ENCODE results near the gene FCF1.
"Not testable (repeated sequence)": the region's sequence is repeated elsewhere in the genome, so short reads cannot be mapped to it uniquely, and the experiment has no call there.

Gene FCF1

DNA sequence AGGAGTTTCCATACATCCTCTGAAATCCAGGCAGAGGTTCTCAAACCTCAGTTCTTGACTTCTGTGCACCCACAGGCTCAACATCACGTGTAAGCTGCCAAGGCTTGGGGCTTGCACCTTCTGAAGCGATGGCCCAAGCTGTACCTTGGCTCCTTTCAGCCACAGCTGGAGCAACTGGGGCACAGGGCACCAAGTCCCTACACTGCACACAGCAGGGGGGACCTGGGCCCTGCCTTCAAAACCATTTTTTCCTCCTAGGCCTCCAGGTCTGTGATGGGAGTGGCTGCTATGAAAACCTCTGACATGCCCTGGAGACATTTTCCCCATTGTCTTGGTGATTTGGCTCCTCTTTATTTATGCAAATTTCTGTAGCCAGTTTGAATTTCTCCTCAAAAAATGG lies 10.7 kb upstream of the FCF1 start:
- no peak for DNase-seq

DNA sequence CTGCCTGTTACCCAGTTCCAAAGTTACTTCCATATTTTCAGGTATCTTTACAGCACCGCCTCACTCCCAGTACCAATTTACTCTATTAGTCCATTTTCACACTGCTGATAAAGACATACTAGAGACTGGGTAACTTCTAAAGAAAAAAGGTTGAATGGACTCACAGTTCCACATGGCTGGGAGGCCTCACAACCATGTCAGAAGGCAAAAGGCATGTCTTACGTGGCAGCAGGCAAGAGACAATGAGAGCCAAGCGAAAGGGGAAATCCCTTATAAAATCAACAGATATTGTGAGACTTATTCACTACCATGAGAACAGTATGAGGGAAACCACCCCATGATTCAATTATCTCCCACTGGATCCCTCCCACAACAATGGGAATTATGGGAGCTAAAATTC lies 9.9 kb upstream of the FCF1 start:
- DNase-seq: no peak

DNA sequence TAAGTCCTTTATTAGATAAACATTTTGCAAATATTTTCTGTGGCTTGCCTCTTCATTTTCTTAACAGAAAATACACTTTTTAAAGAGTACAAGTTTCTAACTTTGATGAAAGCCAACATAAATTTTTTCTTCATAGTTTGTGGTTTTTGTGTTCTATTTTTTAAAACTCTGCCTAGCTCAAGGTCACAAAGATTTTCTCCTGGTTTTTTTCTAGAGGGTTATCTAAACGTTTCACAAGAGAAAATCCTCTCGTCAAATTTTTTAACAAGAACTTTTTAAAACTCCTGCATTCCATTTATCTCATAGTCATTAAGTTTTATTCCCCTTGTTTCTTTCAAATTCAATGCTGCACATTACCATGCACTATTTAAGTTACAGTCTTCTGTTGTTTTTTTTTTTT lies 8.3 kb upstream of the FCF1 start:
- no peak for DNase-seq

DNA sequence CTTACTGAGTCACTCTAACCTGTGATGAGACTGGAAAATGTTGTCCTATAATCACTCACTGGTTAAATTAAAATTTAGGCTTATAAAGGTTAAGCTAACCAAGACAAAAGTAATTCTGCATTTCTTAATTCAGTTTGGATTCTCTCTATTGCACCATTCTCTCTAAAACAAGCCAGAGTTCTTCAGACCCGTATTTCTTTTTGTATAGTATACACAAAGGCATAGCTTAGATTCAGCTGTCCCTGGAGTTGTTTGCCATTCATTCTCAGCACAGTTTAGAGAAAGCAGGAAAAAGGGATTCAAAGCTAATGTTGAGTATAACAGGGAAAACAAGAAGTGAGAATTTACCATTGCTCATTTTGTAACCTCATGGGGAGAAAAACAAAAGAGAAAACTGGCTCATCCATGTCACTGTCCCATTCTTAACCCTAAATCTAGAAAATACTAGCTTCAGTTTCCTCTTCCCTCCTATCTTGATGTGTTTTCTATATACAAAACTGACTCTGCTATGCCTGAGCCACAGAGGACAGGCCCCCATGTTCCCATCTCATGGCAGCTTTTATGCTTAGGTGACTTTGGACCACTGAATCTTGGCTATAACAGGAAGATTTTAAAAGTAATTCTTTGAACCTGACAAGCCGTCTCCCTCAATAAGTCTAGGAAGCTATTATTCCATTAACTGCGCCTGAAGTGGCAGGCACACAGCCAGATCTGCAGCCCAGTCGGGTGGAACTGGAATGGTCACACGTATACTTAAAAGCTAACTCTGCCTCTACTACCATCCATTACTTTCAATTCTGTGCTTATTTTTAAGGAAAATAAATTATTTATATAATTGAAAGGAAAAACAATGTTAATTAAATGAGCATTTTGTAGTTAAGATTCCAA lies 7.1 kb upstream of the FCF1 start:
- DNase-seq: no peak

DNA sequence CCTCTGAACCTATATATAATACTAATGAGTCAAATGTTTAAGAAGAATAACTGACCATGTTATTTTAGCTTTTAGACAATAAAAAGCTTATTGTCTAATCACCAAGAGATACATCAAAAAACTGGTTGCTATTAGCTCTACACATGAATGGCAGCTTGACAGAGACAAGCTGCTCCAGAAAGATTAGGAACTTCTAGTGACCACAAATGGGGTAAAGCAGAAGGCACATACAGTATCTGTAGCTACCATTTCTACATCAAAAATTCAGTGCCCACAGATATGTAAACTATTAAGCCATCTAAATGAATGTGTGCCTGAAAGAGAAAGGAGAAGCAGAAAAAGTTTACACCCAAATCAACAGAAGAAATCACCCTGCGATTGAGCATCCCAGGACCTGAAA lies 2.5 kb upstream of the FCF1 start:
- no peak for DNase-seq

DNA sequence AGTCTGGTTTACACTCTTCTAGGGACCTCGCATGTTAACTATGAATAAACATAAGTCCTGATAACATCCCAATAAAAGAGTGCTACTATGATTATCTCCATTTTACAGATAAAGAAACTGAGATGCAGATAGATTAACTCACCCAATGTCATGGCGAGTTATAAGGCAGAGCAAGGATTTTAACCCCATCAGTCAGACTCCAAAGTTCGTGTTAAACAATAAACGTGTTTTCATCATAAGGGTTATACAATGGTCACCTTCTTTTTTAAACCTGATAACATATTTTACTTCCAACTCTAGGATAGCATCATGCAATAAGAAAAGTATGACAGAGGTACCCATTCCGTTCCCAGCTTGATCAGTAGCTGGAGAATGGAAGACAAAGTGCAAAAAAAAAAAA lies 1.3 kb upstream of the FCF1 start:
- no peak for DNase-seq

DNA sequence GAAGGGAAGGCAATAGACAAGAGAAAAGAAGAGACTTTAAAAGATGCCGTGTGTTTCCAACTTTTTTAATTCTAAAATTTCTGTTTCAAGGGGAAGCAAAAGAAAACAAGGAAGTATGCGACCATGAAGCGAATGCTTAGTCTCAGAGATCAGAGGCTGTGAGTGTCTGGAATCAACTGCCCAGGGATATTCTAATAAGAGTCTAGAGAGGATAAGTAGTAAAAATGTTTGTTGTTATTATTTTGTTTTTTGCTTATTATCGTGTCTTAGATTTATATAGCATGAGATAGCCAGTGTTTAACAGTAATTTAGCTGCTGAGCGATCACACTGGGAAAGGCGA lies 421 bp downstream of the FCF1 start:
- DNase-seq: no peak

DNA sequence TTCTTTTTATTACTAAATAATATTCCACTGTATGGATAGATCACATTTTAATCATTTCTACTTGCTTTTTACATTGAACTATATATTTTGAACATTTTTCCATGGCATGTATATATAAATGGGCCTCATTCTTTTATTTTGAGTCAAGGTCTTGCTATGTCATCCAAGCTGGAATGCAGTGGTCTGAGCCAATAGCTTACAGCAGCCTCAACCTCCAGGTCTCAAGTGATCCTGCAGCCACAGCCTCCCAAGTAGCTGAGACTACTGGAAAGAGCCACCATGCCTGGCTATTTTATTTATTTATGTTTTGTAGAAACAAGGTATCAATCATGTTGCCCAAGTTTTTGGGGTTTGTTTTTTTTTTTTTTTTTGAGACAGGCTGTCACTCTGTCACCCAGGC lies 7.6 kb downstream of the FCF1 start:
- no peak for DNase-seq

DNA sequence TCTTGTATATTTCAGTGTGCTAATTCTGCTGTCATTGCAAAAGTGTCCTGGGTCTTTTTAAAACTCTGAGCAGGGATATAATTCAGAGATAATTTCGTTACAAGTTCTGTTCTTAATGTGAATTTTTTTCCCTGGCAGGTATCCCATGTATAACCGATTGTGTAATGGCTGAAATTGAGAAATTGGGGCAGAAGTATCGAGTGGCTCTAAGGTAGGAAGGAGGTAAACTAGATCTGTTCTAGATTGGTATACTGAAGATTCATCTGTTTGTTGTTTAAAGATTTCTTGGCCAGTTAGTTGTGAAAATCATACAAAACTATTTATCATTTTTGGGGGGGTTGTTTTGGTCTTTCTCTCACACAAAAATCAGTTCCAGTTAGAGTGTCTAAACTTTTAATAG lies 10.2 kb downstream of the FCF1 start:
- DNase-seq: no peak

DNA sequence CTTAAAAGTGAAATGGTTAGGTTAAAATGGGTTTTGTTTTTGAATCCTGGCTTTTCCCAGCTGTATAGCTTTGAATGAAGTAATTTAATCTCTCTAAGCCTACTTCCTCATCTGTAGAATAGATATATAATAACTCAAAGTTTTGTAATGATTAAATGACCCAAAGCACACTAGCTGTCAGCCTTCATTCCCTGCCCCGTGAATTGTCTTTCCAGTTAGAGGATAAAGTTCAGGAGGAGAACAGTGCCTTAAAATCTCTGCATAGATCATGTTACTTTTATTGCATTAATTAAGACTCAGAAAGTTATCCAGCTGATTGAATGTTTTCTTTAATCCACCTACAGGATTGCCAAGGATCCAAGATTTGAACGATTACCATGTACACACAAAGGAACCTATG lies 19.4 kb downstream of the FCF1 start:
- peak; percentile 31 for DNase-seq

DNA sequence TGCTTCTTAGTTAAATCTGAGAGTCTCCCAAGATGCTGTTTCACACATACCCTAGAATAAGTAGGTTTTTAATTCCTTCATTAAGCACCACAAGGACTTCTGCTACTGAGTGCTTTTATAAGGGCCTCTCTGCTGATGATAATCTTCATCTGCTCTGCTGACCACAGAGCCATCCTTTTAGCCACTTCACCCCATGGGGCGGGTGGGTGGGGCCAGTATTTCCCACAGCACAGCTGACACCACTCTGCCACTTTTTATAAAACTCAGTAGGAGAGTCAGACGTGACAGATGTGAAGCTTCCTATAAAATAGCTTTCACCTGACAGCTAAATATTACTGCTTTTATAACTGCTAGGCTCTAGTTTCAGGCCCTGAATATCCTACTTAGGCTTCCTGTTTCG lies 20.3 kb downstream of the FCF1 start:
- DNase-seq: peak; percentile 100

DNA sequence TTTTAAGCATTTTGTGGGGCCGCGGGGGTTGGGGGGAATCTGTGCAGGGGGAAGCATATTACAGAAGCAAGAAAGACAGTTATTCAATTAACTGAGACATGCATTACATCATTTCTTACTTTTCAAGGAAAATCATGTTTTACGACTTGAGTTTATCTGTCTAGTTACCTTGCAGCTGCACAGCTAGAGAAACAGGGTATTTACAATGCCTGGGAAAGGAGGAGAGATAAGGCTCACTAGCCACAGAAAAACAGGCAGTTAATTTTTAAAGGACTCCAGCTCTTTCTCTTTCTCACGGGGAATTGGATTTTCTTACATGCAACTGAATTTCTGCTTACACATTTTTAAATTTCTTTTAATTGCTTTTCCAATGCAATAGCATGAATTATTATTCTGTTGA lies 22.2 kb downstream of the FCF1 start:
- DNase-seq: no peak

DNA sequence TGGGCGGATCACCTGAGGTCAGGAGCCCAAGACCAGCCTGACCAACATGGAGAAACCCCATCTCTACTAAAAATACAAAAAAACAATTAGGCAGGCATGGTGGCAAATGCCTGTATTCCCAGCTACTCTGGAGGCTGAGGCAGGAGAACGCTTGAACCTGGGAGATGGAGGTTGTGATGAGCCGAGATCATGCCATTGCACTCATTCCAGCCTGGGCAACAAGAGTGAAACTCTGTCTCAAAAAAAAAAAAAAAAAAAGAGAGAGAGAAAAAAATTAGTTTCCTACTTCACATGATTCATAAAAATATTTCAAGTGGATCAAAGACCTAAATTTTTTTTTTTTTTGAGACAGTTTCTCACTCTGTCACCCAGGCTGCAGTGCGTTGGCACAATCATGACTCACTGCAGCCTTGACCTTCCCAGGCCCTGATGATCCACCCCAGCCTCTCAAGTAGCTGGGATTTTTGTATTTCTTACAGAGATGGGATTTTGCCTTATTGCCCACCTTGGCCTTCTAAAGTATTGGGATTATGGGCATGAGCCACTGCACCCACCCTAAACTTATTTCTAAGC lies 24.9 kb downstream of the FCF1 start:
- no peak for DNase-seq

DNA sequence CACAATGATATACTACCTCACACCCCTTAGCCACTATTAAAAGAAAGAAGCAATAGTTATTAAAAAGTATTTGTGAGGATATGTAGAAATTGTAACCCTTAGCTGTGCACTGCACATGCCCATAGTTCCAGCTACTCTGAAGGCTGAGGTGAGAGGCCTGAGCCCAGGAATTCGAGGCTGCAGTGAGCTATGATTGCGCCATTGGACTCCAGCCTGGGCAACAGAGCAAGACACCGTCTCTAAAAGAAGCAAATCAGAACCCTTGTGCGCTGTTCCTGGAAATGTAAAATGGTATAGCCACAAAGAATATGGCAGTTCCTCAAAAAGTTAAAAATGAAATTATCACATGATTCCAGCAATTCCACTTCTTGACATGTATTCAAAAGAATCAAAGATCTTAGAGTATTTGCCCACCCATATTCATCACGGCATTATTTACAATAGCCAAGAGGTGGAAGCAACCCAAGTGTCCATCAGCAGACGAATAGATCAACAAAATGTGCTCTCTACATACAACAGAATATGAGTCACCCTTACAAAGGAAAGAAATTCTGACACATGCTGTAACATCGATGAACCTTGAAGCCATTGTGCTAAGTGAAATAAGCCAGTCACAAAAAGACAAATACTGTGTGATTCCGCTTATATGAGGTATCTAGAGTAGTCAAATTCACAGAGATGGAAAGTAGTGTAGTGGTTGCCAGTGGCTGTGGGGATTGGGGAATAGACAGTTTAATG lies 26.5 kb downstream of the FCF1 start:
- DNase-seq: no peak

DNA sequence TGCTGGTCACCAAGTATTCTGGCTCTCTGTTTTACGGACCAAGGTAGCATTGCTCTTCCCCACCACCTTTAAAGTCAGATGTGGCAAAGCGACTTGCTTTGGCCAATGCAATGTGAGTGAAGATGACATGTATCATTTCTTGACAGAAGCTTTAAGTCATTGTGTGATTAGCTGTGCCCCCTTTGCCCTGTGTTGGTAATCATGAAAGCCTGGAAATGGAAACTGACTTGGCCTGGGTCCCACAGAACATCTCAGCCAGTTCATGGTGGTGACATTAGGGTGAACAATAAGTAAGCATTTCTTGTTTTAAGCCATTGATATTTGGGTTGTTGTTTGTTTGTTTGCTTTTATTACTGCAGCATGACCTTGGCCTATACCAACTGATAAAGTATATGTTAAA lies 34.3 kb downstream of the FCF1 start:
- DNase-seq: no peak

DNA sequence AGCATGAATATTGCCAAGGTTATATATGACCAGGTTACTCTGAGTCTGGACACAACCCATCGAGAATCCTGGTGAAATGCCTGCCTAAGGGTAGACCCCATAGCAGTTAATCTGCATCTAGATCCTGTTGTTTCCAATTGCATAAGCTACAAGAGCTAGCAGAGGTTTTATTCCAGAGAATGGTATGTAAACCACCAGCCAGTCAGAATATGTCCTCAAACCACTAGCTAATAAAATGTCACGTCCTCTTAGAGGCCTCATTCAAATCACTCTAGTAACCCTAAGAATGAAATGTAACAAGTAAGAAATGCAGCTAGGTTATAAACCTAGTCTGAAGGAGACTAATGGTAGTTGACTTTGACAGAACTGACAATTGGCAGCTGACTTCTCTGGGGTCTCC lies 41.2 kb downstream of the FCF1 start:
- no peak for DNase-seq

DNA sequence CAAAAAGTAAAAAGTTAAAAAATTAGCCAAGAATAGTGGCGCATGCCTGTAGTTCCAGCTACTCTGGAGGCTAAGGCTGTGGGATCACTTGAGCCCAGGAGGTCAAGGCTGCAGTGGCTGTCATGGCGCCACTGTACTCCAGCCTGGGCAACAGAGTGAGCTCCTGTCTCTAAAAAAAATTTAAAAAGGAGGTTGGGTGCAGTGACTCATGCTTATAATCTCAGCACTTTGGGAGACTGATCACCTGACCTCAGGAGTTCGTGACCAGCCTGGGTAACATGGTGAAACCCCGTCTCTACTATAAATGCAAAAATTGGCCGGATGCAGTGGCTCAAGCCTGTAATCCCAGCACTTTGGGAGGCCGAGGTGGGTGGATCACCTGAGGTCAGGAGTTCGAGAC lies 42.0 kb downstream of the FCF1 start:
- DNase-seq: no peak

DNA sequence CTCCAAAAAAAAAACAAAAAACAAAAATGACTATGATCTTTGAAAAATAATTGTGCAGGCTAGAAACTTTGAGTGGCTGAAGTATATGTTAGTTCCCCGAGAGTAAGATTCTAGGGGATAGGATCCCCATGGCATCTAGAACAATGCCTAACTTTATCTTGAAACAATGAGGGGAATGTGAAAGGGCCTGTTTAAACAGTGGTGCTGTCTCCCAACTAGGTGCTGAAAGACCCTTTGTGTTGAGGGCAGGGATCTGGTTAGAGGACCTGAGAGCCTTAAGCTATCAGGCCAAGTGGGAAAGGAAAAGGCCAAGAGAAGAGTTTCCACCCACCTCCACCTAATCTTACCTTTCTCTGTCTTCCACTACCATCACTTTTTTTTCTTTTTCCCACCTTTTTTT lies 43.4 kb downstream of the FCF1 start:
- DNase-seq: no peak

DNA sequence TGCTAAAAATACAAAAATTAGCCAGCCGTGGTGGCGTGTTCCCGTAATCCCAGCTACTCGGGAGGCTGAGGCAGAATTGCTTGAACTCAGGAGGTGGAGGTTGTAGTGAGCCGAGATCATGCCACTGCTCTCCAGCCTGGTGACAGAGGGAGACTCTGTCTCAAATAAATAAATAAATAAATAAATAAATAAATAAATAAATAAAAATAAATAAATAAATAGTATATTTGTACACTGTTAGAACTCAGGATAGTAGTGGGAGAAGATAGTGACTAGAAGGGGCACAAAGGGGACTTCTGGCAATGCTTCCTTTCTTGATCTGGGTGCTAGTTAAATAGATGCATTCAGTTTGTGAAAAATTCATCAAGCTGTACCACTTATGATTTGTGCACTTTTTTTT lies 45.6 kb downstream of the FCF1 start:
- not testable (repeated sequence) for DNase-seq

DNA sequence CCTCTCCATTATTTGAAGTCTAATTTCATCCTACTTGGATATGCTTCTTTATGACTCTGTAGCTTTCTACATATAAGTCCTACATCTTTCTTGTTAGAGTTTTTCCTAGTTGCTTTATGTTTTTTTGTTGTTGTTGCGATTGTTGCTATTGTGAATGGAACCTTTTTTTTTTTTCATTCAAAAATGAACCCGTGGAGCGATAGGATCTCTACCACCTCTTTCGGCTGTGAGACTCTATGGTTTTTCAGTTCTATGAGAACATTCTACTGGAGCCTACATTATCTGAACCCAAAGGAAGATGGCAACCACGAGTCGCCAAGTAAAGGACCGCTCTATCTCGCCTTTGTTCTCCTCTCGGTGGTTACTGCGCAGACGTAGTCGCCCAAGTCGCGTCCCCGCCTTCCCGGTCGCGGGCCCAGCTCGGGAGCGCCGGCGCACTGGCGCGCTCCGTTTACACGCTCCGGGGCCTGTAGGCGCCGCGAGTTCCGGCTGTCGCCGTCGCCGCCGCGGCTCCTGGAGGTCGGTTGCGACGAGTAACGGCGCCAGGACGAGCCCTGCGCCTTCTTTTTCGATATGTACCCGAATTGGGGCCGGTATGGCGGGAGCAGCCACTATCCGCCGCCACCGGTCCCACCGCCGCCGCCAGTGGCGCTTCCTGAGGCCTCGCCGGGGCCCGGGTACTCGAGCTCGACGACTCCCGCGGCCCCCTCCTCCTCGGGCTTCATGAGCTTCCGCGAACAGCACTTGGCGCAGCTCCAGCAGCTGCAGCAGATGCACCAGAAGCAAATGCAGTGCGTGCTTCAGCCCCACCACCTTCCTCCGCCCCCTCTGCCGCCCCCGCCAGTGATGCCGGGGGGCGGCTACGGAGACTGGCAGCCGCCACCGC lies 50.2 kb downstream of the FCF1 start, which contains the start of gene YLPM1:
YLPM1 (plus strand) TSS at position 400 of the 886 bp plus-strand sequence; CDS start at position 574, 174 bp downstream.
- DNase-seq: peak; percentile 99

DNA sequence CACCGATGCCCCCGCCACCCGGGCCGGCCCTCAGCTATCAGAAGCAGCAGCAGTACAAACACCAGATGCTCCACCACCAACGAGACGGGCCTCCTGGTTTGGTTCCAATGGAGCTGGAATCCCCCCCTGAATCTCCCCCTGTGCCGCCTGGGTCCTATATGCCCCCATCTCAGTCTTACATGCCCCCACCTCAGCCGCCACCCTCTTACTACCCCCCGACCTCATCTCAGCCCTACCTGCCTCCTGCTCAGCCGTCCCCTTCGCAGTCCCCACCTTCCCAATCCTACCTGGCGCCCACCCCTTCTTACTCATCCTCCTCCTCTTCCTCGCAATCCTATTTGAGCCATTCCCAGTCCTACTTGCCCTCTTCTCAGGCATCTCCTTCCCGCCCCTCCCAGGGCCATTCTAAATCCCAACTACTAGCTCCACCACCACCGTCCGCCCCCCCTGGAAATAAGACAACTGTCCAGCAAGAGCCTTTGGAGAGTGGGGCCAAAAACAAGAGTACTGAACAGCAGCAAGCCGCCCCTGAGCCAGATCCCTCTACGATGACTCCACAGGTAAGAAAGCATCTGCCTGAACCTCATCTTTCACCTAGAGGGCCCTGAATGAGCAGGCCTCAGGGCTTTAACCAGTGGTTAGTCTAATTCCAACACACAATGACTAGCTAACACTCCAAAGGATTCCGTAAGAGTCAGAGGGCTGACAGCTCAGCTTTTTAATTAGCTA lies 51.0 kb downstream of the FCF1 start:
- no peak for DNase-seq

DNA sequence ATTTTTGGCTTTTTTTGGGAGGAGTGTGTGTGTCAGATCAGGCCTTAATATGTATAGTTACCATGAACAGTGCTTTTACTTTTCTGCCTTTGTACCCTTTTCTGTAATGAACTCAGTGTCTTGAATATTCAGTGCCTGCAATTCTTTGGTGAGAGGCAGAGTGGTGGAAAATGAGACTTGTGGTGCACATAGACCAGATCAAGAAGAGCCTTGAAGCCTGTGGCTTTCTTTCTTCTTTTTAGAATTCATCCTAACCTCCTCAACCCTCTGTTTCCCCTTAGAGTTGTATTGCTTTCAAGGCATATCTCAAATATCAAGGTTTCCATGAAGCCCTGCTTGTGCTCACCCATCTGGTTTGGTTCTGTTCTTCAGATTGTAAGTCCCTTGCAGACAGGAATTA lies 52.8 kb downstream of the FCF1 start:
- DNase-seq: no peak

Measured in NCI-H524 treated with DMSO at 0.1 percent for 48 hours (cell line).